IMR-90 (cell line): ENCODE measurements around the gene CDH9. TPM values are rescaled to one million over a fixed set of nuclear protein-coding genes. Genes with fewer than 3 reads are reported as not detected.

Experiments used
- ATAC-seq: fragments of 200-7000 bp; cut with Tn5 transposase; 2 replicates; pipeline ENCODE4 v1.9.1; 2020; ENCODE audit warnings: low read depth, mild to moderate bottlenecking, moderate library complexity
- BruUV-seq: library from RNA; stranded (reverse); fragments of 400-500 nt; replicated peaks from 2 replicates; lab custom pipeline; 2021; lab: Mats Ljungman, UMichigan
- CTCF ChIA-PET: fragments of 300-600 bp; formaldehyde crosslinking; extraction: SDS; loops from one replicate; lab custom pipeline; 2021; ENCODE audit warnings: antibody characterized with exemption; lab: Yijun Ruan, JAX
- POLR2A ChIA-PET: fragments of 300-600 bp; sonication (Branson Sonifier 250); formaldehyde crosslinking; loops from one replicate; lab custom pipeline; 2022; ENCODE audit warnings: antibody characterized with exemption; ENCODE audit not compliant: unreplicated experiment; lab: Charles Lee
- DNase-seq: peaks from one replicate; pipeline ENCODE4 v3.0.0; 2013
- H2AFZ ChIP-seq: replicated peaks from 2 replicates; pipeline ENCODE3; 2013; ENCODE audit warnings: low read length, mild to moderate bottlenecking; ENCODE audit not compliant: poor library complexity
- H2AK5ac ChIP-seq: 2 replicates; pipeline ENCODE4 v1.6.1; 2013; ENCODE audit warnings: low read depth, low read length, inconsistent platforms
- H2AK9ac ChIP-seq: replicated peaks from 2 replicates; pipeline ENCODE3; 2013; ENCODE audit warnings: mild to moderate bottlenecking, low read depth, low read length, moderate library complexity; ENCODE audit not compliant: poor library complexity
- H2BK120ac ChIP-seq: 2 replicates; pipeline ENCODE4 v1.6.1; 2013; ENCODE audit warnings: low read depth, low read length, inconsistent platforms
- H2BK15ac ChIP-seq: 3 replicates; pipeline ENCODE4 v1.6.1; 2013; ENCODE audit warnings: low read depth, low read length, inconsistent platforms
- H2BK20ac ChIP-seq: 2 replicates; pipeline ENCODE4 v1.6.1; 2013; ENCODE audit warnings: low read depth, mild to moderate bottlenecking, inconsistent platforms, low read length, moderate library complexity
- H2BK5ac ChIP-seq: 2 replicates; pipeline ENCODE4 v1.6.1; 2013; ENCODE audit warnings: mild to moderate bottlenecking, low read depth, low read length, inconsistent platforms; ENCODE audit not compliant: poor library complexity, severe bottlenecking
- H3K14ac ChIP-seq: replicated peaks from 2 replicates; pipeline ENCODE4 v1.6.1; 2013; ENCODE audit warnings: low read depth, low read length, inconsistent platforms
- H3K18ac ChIP-seq: 2 replicates; pipeline ENCODE4 v1.6.1; 2013; ENCODE audit warnings: low read depth, low read length, control low read depth
- H3K23ac ChIP-seq: 2 replicates; pipeline ENCODE4 v1.6.1; 2013; ENCODE audit warnings: low read depth, low read length, inconsistent platforms
- H3K27ac ChIP-seq: 2 replicates; pipeline ENCODE4 v1.5.1; 2013; ENCODE audit warnings: mild to moderate bottlenecking, control low read depth, low read length; ENCODE audit not compliant: insufficient read depth
- H3K27me3 ChIP-seq: 2 replicates; pipeline ENCODE4 v1.6.1; 2013; ENCODE audit warnings: low read length; ENCODE audit not compliant: control insufficient read depth, insufficient read depth
- H3K36me3 ChIP-seq: 2 replicates; pipeline ENCODE4 v1.6.1; 2013; ENCODE audit warnings: low read length, mixed read lengths; ENCODE audit not compliant: control insufficient read depth, insufficient read depth
- H3K4ac ChIP-seq: 2 replicates; pipeline ENCODE4 v1.6.1; 2013; ENCODE audit warnings: low read depth, low read length, inconsistent platforms
- H3K4me1 ChIP-seq: 2 replicates; pipeline ENCODE4 v1.6.1; 2013; ENCODE audit warnings: low read length, mixed read lengths; ENCODE audit not compliant: control insufficient read depth, insufficient read depth
- H3K4me2 ChIP-seq: 2 replicates; pipeline ENCODE4 v1.6.1; 2013; ENCODE audit warnings: low read depth, mild to moderate bottlenecking, control low read depth, low read length, moderate library complexity
- H3K4me3 ChIP-seq: 2 replicates; pipeline ENCODE4 v1.5.1; 2013; ENCODE audit warnings: low read depth, mild to moderate bottlenecking, control low read depth, low read length, moderate library complexity; ENCODE audit not compliant: insufficient read depth
- H3K56ac ChIP-seq: 2 replicates; pipeline ENCODE4 v1.6.1; 2013; ENCODE audit warnings: low read length, inconsistent platforms; ENCODE audit not compliant: insufficient read depth; ENCODE audit errors: extremely low read depth
- H3K79me1 ChIP-seq, 2 experiments: 2 replicates each; pipeline ENCODE4 v1.6.1; 2013; ENCODE audit warnings: low read length in 2 of 2, inconsistent platforms in 1 of 2, low read depth in 1 of 2
- H3K9ac ChIP-seq: 2 replicates; pipeline ENCODE4 v1.6.1; 2013; ENCODE audit warnings: low read depth, low read length, control low read depth
- H3K9me1 ChIP-seq: 2 replicates; pipeline ENCODE4 v1.6.1; 2013; ENCODE audit warnings: low read length, inconsistent platforms; ENCODE audit not compliant: insufficient read depth
- H3K9me3 ChIP-seq: 2 replicates; pipeline ENCODE4 v1.6.1; 2013; ENCODE audit warnings: low read length; ENCODE audit not compliant: control insufficient read depth, insufficient read depth
- H4K20me1 ChIP-seq: 2 replicates; pipeline ENCODE4 v1.6.1; 2013; ENCODE audit warnings: low read length, inconsistent platforms; ENCODE audit not compliant: insufficient read depth
- H4K5ac ChIP-seq: 2 replicates; pipeline ENCODE4 v1.6.1; 2013; ENCODE audit warnings: mild to moderate bottlenecking, low read depth, low read length, control low read depth
- H4K8ac ChIP-seq, 2 experiments: 2 replicates each; pipeline ENCODE4 v1.6.1; 2013; ENCODE audit warnings: low read depth in 2 of 2, low read length in 2 of 2, control low read depth in 1 of 2, inconsistent platforms in 1 of 2
- H4K91ac ChIP-seq: 2 replicates; pipeline ENCODE4 v1.6.1; 2013; ENCODE audit warnings: low read depth, low read length, inconsistent platforms; ENCODE audit not compliant: insufficient read depth
- FOS ChIP-seq: fragments of 150-350 bp; IDR thresholded peaks from 2 replicates; pipeline ENCODE4 v1.6.1; 2016; ENCODE audit warnings: low read depth, low read length
- NFE2L2 ChIP-seq: fragments of 150-350 bp; IDR thresholded peaks from 2 replicates; pipeline ENCODE4 v1.6.1; 2016; ENCODE audit warnings: low read depth, mild to moderate bottlenecking, low read length
- RCOR1 ChIP-seq: IDR thresholded peaks from 2 replicates; pipeline ENCODE4 v1.6.1; 2012; ENCODE audit warnings: mild to moderate bottlenecking, low read length, improper control_type of control experiment; ENCODE audit not compliant: insufficient replicate concordance
- WGBS, 2 experiments: methylation state at CpG; one replicate each; pipeline versions ENCODE4 v1.1.5 to v1.1.7; 2013; ENCODE audit warnings: missing lambda C conversion rate in 2 of 2; ENCODE audit not compliant: insufficient read length in 1 of 2; ENCODE audit errors: extremely low coverage in 2 of 2; 5-methylcytosine and 5-hydroxymethylcytosine counted together
- dilution Hi-C: fragments of 300-500 bp; cut with HindIII; formaldehyde crosslinking; loops from one replicate; pipeline ENCODE4 v1.14.3; 2018; ENCODE audit warnings: low sequenced_read_pairs; ENCODE audit not compliant: unreplicated experiment
- in situ Hi-C: fragments of 300-500 bp; cut with MboI; formaldehyde crosslinking; loops from 3 replicates; pipeline ENCODE4 v1.14.3; 2019; ENCODE audit warnings: low sequenced_read_pairs, inconsistent platforms, mixed read lengths
- intact Hi-C: fragments of 100-400 bp; cut with micrococcal nuclease; formaldehyde crosslinking; loops from 2 replicates; pipeline ENCODE4 v1.10.0; 2022
- polyA plus RNA-seq, 3 experiments: library from polyadenylated mRNA; depleted of rRNA; stranded (reverse); fragments of >200 nt; gene quantifications; 2 replicates each; pipeline ENCODE4 v1.2.3, GENCODE V29; 2012; ENCODE audit warnings: low replicate concordance in 1 of 3
- total RNA-seq: library from RNA; depleted of rRNA; stranded (reverse); fragments of >200 nt; gene quantifications from 2 replicates; pipeline ENCODE4 v1.2.3, GENCODE V29; 2012
- TF ChIP-seq, protein P1 (sequence below): fragments of 150-350 bp; IDR thresholded peaks from 2 replicates; pipeline ENCODE4 v1.6.1; 2016; ENCODE audit warnings: low read depth, mild to moderate bottlenecking, low read length, moderate library complexity, borderline replicate concordance

CDH9 gene
- total and polyA plus RNA-seq, 2 of the 4 experiments (the other 2 are of a cell fraction), result not detected

DNA sequence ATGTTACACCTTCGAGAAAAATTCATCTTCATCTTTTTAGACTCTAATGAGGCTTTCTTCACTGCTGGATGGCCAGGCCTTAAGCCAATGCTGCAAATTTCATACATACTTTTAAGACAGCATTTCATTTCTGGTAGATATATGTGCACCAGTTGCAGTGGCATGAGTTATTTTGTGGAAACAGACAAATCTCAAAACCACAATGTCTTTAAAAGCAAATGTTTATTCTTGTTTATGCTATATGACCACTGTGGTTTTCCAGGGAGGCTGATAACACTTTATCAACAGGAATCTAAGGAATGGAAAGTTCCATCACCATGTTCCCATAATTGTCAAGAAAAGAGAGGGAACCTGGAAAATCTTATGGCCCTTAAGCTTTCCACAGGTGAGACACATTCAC is 27.7 kb downstream of the CDH9 start:
- H3K4ac ChIP-seq, result no peak overlapping the region
- ATAC-seq, result no peak
- no peak overlapping the region for H2AK9ac ChIP-seq
- no peak overlapping the region for H2BK120ac ChIP-seq
- H3K36me3 ChIP-seq, result no peaks in the 10 kb centered on the region
- BruUV-seq, result no TSS peak
- TF ChIP-seq RCOR1 (no peak), FOS (no peak), NFE2L2 (no peak)
- TF ChIP-seq, protein P1, sequence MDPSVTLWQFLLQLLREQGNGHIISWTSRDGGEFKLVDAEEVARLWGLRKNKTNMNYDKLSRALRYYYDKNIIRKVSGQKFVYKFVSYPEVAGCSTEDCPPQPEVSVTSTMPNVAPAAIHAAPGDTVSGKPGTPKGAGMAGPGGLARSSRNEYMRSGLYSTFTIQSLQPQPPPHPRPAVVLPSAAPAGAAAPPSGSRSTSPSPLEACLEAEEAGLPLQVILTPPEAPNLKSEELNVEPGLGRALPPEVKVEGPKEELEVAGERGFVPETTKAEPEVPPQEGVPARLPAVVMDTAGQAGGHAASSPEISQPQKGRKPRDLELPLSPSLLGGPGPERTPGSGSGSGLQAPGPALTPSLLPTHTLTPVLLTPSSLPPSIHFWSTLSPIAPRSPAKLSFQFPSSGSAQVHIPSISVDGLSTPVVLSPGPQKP, result no peak
- no peaks in the 10 kb centered on the region for H3K9me1 ChIP-seq
- no peak overlapping the region for H3K18ac ChIP-seq
- intact Hi-C loops, result no loop called here
- no peak overlapping the region for H2AK5ac ChIP-seq
- no peaks in the 10 kb centered on the region for H3K4me1 ChIP-seq
- in situ Hi-C loops, result no loop called here
- H3K27me3 ChIP-seq, result no peaks in the 10 kb centered on the region
- H3K56ac ChIP-seq, result no peak overlapping the region
- no peak overlapping the region for H4K91ac ChIP-seq
- H3K9me3 ChIP-seq, result peaks cover 3% of the 10 kb centered on the region; the same call in 1 of the 2 replicates
- H3K9ac ChIP-seq, result no peak overlapping the region
- H3K23ac ChIP-seq, result no peak overlapping the region
- no peak overlapping the region for H4K5ac ChIP-seq
- no peak overlapping the region for H3K4me3 ChIP-seq
- no peak overlapping the region for H3K27ac ChIP-seq
- no peaks in the 10 kb centered on the region for H3K79me1 ChIP-seq
- dilution Hi-C loops, result no loop called here
- no peak overlapping the region for H3K4me2 ChIP-seq
- no peak overlapping the region for H2BK5ac ChIP-seq
- WGBS, 2 experiments, result no CpG with 5 or more reads among the region's 1 CpG
- no peak overlapping the region for H2BK20ac ChIP-seq
- DNase-seq, result no peak
- H2AFZ ChIP-seq, result no peak overlapping the region
- H3K14ac ChIP-seq, result no peak overlapping the region
- ChIA-PET POLR2A (no interaction called here), CTCF (no interaction called here)
- no peak overlapping the region for H2BK15ac ChIP-seq
- no peak overlapping the region for H4K8ac ChIP-seq
- H4K20me1 ChIP-seq, result no peaks in the 10 kb centered on the region
